HG02970 (cell line): ENCODE results near the gene PRRC2A.

ENCODE experiments used
- ATAC-seq: cut with Tn5 transposase; IDR thresholded peaks from one replicate; pipeline ENCODE4 v1.9.1; 2021; ENCODE audit warnings: mild to moderate bottlenecking, moderate library complexity, moderate number of reproducible peaks; ENCODE audit not compliant: unreplicated experiment, low FRiP score

The PRRC2A gene

DNA sequence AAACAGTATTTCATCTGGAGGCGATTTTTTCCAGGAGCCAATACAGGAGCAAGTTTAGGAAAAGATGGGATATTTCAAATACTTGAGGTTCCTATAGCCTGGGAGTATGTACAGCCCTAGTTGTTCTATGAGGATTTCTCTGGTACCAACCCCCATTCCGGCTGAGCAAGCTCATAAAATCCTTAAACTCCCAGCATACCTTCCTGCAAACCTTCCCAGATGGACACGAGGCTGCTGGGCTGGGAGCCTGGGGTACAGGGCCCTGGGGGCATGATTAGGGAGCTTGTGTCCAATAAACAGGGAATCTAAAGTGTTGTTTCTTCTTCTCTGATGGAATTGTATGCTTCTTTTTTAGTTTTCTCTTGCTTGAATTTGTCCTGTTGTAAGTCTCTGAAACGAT is 1.5 kb downstream of the PRRC2A start:
- no peak for ATAC-seq

DNA sequence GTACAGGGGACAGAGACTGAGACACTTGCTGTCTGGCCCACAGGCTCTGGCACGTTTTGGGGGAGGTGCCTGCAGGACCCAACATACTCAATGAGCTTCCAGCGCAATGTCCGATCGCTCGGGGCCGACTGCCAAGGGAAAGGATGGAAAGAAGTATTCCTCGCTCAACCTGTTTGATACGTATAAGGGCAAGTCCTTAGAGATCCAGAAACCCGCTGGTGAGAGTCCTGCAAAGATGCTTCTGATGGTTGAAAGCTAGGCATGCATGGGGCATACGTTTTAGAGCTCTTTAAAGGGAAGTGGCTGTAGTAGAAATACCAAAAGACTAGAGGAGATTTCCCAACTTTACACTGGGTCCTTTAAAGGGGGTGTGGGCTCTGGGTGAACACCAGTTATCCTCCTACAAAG is 2.2 kb downstream of the PRRC2A start:
- ATAC-seq = no peak

- no peak for ATAC-seq
Measured at GRCh38 chr6:31624070-31624469, 3.6 kb downstream of the PRRC2A start.

DNA sequence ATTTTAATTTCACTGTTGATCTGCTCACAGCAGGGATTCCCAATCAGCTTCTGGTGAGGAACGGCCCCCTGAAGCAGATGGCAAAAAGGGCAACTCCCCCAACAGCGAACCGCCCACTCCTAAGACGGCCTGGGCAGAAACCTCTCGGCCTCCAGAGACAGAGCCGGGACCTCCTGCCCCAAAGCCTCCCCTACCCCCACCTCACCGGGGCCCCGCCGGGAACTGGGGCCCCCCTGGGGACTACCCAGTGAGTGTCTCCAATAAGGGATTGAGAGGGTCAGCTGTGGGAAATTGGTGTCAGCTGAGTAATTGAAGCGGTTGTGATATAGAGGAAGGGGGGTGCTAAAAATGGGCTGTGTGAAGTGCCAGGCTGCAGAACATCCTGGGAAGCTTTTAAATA is 6.4 kb downstream of the PRRC2A start:
- ATAC-seq = no peak

DNA sequence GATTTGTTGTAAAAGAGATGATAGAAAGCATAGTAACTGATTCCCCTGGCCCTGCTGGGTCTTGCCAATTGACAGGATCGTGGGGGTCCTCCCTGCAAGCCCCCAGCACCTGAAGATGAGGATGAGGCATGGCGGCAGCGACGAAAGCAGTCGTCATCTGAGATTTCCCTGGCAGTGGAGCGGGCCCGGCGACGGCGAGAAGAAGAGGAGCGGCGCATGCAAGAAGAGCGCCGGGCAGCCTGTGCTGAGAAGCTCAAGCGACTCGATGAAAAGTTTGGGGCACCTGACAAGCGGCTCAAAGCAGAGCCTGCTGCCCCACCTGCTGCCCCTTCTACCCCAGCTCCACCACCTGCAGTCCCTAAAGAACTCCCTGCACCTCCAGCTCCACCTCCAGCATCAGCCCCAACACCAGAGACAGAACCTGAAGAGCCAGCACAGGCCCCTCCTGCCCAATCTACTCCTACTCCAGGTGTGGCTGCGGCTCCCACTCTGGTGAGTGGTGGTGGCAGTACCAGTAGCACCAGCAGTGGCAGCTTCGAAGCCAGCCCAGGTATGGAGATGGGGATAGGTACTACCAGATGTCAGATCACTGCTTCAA is 7.3 kb downstream of the PRRC2A start:
- no peak for ATAC-seq

DNA sequence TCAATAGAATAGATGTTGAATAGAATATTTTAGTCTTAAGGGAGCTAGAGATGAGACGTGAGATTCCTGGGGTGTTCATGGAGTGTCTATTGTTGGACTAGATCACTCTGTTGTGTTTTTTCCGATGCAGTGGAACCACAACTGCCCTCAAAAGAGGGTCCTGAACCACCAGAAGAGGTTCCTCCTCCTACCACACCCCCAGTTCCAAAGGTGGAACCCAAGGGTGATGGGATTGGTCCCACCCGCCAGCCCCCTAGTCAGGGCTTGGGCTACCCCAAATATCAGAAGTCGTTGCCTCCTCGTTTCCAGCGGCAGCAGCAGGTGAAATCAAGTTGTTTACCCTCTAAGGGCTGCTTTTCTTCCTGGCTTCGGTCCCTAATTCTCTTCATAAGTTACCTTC is 8.5 kb downstream of the PRRC2A start:
- ATAC-seq = no peak

- no peak for ATAC-seq
Measured at GRCh38 chr6:31630177-31630934, 9.8 kb downstream of the PRRC2A start.

DNA sequence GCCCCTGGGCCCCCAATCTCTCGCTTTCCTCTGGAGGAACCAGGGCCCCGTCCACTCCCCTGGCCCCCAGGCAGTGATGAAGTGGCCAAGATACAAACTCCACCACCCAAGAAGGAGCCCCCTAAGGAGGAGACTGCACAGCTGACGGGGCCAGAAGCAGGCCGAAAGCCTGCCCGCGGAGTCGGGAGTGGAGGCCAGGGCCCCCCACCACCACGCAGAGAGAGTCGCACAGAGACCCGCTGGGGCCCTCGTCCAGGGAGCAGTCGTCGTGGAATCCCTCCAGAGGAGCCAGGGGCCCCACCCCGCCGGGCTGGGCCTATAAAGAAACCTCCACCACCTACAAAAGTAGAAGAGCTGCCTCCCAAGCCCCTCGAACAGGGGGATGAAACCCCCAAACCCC is 10.7 kb downstream of the PRRC2A start:
- ATAC-seq = no peak

DNA sequence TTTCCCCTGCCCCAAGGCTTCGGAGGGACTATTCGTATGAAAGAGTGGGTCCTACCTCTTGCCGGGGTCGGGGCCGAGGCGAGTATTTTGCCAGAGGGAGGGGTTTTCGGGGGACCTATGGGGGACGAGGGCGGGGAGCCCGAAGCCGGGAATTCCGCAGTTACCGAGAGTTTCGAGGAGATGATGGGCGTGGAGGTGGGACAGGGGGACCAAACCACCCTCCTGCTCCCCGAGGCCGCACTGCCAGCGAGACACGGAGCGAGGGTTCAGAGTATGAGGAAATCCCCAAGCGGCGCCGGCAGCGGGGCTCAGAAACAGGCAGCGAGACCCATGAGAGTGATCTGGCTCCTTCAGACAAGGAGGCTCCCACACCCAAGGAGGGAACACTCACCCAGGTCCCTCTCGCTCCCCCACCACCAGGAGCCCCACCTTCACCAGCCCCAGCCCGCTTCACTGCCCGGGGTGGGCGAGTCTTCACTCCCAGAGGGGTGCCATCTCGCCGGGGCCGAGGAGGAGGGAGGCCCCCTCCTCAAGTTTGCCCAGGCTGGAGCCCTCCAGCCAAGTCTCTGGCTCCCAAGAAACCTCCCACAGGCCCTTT is 11.3 kb downstream of the PRRC2A start:
- no peak for ATAC-seq

- ATAC-seq = no peak
Measured at GRCh38 chr6:31632279-31632946, 11.9 kb downstream of the PRRC2A start.

GRCh38 chr6:31633447-31633846 is 12.9 kb downstream of the PRRC2A start:
- no peak for ATAC-seq

DNA sequence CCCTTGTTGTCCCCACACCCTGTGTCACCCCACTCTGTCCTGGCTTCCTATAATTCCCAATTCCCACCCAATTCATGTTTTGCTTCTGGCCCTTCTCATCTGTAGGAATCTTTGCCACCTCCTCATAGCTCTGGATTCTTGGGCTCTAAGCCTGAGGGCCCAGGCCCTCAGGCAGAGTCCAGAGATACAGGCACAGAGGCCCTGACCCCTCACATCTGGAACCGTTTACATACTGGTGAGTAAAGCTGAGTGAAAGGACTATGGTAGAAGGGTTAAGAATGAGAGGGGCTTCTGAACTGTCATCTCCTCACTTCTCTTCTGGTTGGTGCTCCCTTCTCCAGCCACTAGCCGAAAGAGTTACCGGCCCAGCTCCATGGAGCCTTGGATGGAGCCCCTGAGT is 13.6 kb downstream of the PRRC2A start:
- no peak for ATAC-seq

DNA sequence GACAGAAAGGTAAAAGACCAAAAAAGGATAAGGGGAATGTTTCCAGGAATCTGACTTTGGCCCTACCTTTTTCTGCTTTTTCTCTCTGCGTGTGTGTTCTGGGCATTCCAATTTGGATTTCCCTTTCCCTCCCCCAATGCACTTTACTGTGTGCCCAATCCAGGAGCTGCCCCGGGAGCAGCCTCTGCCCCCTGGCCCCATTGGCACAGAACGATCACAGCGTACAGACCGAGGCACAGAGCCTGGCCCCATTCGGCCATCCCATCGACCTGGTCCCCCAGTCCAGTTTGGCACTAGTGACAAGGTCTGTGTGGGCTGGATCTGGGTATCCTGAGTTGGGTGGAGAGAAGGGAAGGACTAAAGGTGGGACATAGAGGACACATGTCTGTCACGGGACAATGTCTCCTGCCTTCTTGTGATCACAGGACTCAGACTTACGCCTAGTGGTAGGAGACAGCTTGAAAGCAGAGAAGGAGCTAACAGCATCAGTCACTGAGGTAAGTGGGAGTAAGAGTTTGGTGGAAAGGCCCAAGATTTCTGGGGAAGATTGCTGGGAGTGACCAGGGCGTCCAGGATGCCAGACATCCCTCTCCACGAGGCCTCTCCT is 14.6 kb downstream of the PRRC2A start:
- ATAC-seq = no peak

DNA sequence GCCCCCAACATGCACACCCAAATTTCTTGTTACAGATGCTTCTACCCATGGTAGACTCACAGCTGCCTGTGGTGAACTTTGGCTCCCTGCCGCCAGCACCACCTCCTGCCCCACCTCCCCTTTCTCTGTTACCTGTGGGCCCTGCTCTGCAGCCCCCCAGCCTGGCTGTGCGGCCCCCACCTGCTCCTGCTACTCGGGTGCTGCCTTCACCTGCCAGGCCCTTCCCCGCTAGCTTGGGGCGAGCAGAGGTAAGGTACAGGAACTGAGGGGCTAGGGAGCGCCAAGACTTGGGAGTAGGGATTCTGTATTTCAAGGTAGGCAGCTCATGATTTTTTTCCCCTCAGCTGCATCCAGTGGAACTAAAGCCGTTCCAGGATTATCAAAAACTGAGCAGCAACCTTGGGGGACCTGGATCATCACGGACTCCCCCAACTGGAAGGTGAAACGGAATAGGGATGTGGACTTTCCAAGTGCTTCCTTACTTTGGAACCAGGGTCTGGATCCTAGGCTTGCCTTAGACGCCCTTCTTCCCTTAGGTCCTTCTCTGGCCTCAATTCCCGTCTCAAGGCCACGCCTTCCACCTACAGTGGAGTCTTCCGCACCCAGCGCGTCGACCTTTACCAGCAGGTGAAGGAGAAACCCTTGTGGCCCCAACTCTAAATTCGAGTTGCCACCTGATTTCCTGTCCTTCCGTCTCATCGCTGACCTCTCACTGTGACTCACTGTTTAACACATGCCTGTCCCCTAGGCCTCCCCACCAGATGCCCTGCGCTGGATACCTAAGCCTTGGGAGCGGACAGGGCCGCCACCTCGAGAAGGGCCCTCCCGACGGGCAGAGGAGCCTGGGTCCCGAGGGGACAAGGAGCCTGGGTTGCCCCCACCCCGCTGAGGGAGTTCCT is 16.4 kb downstream of the PRRC2A start:
- no peak for ATAC-seq

GRCh38 chr6:31639043-31639442 is 18.5 kb downstream of the PRRC2A start:
- ATAC-seq = no peak

- ATAC-seq = no peak
Measured at GRCh38 chr6:31639449-31639861, 18.9 kb downstream of the PRRC2A start.

DNA sequence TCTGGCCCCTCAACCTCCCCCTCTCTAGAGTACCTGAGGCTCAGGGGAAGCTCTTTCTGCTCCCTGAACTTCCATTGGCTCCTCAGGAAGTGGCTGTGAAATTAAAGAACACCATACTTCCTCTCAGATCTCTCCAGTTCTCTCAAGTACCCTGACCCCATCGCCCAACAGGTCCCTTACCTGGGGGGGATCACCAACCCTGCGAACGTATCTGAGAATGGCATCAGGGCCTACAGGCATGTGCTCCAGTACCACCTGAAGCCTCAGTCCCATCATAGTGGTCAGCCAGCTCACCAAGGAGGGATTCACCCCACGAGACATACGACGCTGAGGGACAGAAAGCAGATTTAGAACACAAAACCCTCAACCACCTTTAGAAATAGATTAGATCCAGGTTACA is 20.1 kb downstream of the PRRC2A start:
- ATAC-seq = no peak

- no peak for ATAC-seq
Measured at GRCh38 chr6:31641370-31641769, 20.9 kb downstream of the PRRC2A start.

DNA sequence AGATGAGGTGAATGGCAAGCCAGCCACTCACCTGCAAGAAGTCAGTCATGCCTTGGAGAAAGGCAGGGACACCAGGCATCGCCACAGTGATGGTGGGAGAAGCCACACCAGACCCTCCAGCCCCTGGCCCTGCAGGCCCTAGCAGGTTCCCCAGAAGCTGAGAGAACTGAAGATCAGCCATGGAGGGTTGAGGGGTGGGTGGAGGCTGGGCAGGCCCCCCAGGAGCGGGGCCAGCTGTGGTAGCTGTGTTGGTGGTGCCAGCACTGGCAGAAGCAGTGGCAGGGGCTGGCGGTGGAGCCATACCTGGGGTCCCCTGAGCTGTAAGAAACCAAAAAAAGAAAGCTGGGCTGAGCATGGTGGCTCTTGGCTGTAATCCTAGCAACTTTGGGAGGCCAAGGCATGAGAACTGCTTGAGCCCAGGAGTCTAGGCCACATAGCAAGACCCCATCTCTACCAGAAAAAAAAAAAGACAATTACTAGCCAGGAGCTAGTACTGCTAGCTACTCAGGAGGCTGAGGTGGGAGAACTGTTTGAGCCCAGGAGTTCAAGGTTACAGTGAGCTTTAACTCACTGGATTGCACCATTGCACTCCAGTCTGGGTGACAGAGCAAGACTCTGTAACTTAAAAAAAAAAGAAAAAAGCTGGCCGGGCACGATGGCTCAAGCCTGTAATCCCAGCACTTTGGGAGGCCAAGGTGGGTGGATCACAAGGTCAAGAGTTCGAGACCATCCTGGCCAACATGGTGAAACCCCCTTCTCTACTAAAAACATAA is 22.5 kb downstream of the PRRC2A start:
- no peak for ATAC-seq
